HepG2 (cell line): Measurements from ENCODE around the gene ACTL7B. TPM values are rescaled to one million over a fixed set of nuclear protein-coding genes. Genes with fewer than 3 reads are reported as not detected.

Source experiments
- AKAP8 ChIP-seq: sonication (generic); formaldehyde crosslinking; IDR thresholded peaks from 2 replicates; pipeline ENCODE4 v1.5.1; 2020; ENCODE audit warnings: mild to moderate bottlenecking, missing genetic modification reagents
- CBX5 ChIP-seq: sonication (generic); formaldehyde crosslinking; IDR thresholded peaks from 2 replicates; pipeline ENCODE4 v1.4.0; 2020; ENCODE audit warnings: missing genetic modification reagents, borderline replicate concordance
- DPF2 ChIP-seq: sonication (generic); formaldehyde crosslinking; IDR thresholded peaks from 2 replicates; pipeline ENCODE4 v1.4.0; 2020; ENCODE audit warnings: mild to moderate bottlenecking, low read depth, missing genetic modification reagents, borderline replicate concordance
- FOXO4 ChIP-seq: sonication (generic); formaldehyde crosslinking; conservative IDR thresholded peaks from 2 replicates; pipeline ENCODE4 v1.8.1; 2023; ENCODE audit warnings: missing genetic modification reagents
- HOXA5 ChIP-seq: sonication (generic); formaldehyde crosslinking; IDR thresholded peaks from 2 replicates; pipeline ENCODE4 v1.4.0; 2020; ENCODE audit warnings: missing genetic modification reagents
- HOXA7 ChIP-seq: sonication (generic); formaldehyde crosslinking; IDR thresholded peaks from 2 replicates; pipeline ENCODE4 v1.8.1; 2022; ENCODE audit warnings: mild to moderate bottlenecking, missing genetic modification reagents, moderate library complexity
- MEIS1 ChIP-seq: sonication (generic); formaldehyde crosslinking; IDR thresholded peaks from 2 replicates; pipeline ENCODE4 v1.9.0; 2021; ENCODE audit warnings: mild to moderate bottlenecking, missing genetic modification reagents, moderate library complexity, borderline replicate concordance
- MXI1 ChIP-seq: IDR thresholded peaks from 3 replicates; pipeline ENCODE4 v1.6.1; 2012; ENCODE audit warnings: low read depth, low read length, inconsistent platforms, borderline replicate concordance
- MZF1 ChIP-seq: sonication (generic); formaldehyde crosslinking; IDR thresholded peaks from 2 replicates; pipeline ENCODE4 v1.8.1; 2023; ENCODE audit warnings: mild to moderate bottlenecking, missing genetic modification reagents, borderline replicate concordance
- SCMH1 ChIP-seq: sonication (generic); formaldehyde crosslinking; IDR thresholded peaks from 2 replicates; pipeline ENCODE4 v1.9.0; 2021; ENCODE audit warnings: missing genetic modification reagents, mild to moderate bottlenecking, borderline replicate concordance
- ZNF350 ChIP-seq: sonication (generic); formaldehyde crosslinking; IDR thresholded peaks from 2 replicates; pipeline ENCODE4 v1.4.0; 2020; ENCODE audit warnings: mild to moderate bottlenecking, low read depth, missing genetic modification reagents, borderline replicate concordance
- ZNF430 ChIP-seq: sonication (generic); formaldehyde crosslinking; IDR thresholded peaks from 2 replicates; pipeline ENCODE4 v1.9.0; 2021; ENCODE audit warnings: mild to moderate bottlenecking, missing genetic modification reagents
- ZNF569 ChIP-seq: sonication (generic); formaldehyde crosslinking; IDR thresholded peaks from 2 replicates; pipeline ENCODE4 v1.5.0; 2020; ENCODE audit warnings: mild to moderate bottlenecking, missing genetic modification reagents, moderate library complexity, borderline replicate concordance
- ZNF775 ChIP-seq: sonication (generic); formaldehyde crosslinking; IDR thresholded peaks from 2 replicates; pipeline ENCODE4 v1.4.0; 2020; ENCODE audit warnings: missing genetic modification reagents, mild to moderate bottlenecking, moderate library complexity, borderline replicate concordance
- ZSCAN25 ChIP-seq: sonication (generic); formaldehyde crosslinking; IDR thresholded peaks from 2 replicates; pipeline ENCODE4 v1.8.0; 2022; ENCODE audit warnings: mild to moderate bottlenecking, missing genetic modification reagents
- ZUFSP ChIP-seq: sonication (generic); formaldehyde crosslinking; IDR thresholded peaks from 2 replicates; pipeline ENCODE4 v1.9.0; 2021; ENCODE audit warnings: missing genetic modification reagents, mild to moderate bottlenecking, borderline replicate concordance
- polyA plus RNA-seq, 8 experiments: library from polyadenylated mRNA; depleted of rRNA in 3 of 8; stranded (reverse) in 7 of 8; unstranded in 1 of 8; fragments of >200 nt; fragmentation: Illumina TruSeq in 4 of 8; extraction: Trizol in 4 of 8; gene quantifications; 2 replicates each; pipeline versions ENCODE4 v1.2.1 to v1.2.3, GENCODE V29; 2011 to 2016; ENCODE audit warnings: low read depth in 4 of 8, missing spikeins in 1 of 8, mixed read lengths in 1 of 8; ENCODE audit not compliant: insufficient read depth in 1 of 8
- total RNA-seq, 5 experiments: library from RNA; depleted of rRNA; stranded (reverse); fragments of >200 nt; fragmentation: Illumina TruSeq; extraction: Trizol; gene quantifications; 2 replicates each; pipeline ENCODE4 v1.2.3, GENCODE V29; 2016; ENCODE audit warnings: low read depth in 1 of 5
- TF ChIP-seq, protein P1 (sequence below): conservative IDR thresholded peaks from 2 replicates; pipeline ENCODE4 v1.6.1; 2018; ENCODE audit warnings: missing genetic modification reagents
- TF ChIP-seq, protein P2 (sequence below): sonication (generic); formaldehyde crosslinking; IDR thresholded peaks from 2 replicates; pipeline ENCODE4 v1.4.0; 2020; ENCODE audit warnings: mild to moderate bottlenecking, missing genetic modification reagents, borderline replicate concordance
- TF ChIP-seq, protein P3 (sequence below): sonication (generic); formaldehyde crosslinking; conservative IDR thresholded peaks from 2 replicates; pipeline ENCODE4 v1.4.0; 2020; ENCODE audit warnings: missing genetic modification reagents

ACTL7B gene
- total and polyA plus RNA-seq, 2 of the 13 experiments (the other 11 are each of a cell fraction or from before 2014, with no cell fraction given) = 0.07 to 0.11 TPM

GRCh38 chr9:108885643-108886348 lies 30.0 kb upstream of the ACTL7B start (continued):
- TF ChIP-seq, protein P1, sequence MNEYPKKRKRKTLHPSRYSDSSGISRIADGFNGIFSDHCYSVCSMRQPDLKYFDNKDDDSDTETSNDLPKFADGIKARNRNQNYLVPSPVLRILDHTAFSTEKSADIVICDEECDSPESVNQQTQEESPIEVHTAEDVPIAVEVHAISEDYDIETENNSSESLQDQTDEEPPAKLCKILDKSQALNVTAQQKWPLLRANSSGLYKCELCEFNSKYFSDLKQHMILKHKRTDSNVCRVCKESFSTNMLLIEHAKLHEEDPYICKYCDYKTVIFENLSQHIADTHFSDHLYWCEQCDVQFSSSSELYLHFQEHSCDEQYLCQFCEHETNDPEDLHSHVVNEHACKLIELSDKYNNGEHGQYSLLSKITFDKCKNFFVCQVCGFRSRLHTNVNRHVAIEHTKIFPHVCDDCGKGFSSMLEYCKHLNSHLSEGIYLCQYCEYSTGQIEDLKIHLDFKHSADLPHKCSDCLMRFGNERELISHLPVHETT (CRISPR knock-in tag) = 0 out of 2 replicates have a peak, but pooled peaks have one; percentile 27
- TF ChIP-seq DPF2 (CRISPR knock-in tag) (peak; percentile 97), MXI1 (peak; percentile 88; the same call in 2 of the 3 replicates), ZNF430 (CRISPR knock-in tag) (peak; percentile 80), SCMH1 (CRISPR knock-in tag) (no peak), MEIS1 (CRISPR knock-in tag) (no peak), CBX5 (CRISPR knock-in tag) (peak; percentile 94; the same call in 1 of the 2 replicates), MZF1 (CRISPR knock-in tag) (no peak), HOXA5 (peak; percentile 90), FOXO4 (CRISPR knock-in tag) (no peak), ZUFSP (CRISPR knock-in tag) (no peak), HOXA7 (CRISPR knock-in tag) (no peak), AKAP8 (CRISPR knock-in tag) (peak; percentile 84), ZNF350 (CRISPR knock-in tag) (peak; percentile 91; the same call in 1 of the 2 replicates), ZNF569 (no peak), ZNF775 (no peak), ZSCAN25 (CRISPR knock-in tag) (peak; percentile 82)
- TF ChIP-seq, protein P2, sequence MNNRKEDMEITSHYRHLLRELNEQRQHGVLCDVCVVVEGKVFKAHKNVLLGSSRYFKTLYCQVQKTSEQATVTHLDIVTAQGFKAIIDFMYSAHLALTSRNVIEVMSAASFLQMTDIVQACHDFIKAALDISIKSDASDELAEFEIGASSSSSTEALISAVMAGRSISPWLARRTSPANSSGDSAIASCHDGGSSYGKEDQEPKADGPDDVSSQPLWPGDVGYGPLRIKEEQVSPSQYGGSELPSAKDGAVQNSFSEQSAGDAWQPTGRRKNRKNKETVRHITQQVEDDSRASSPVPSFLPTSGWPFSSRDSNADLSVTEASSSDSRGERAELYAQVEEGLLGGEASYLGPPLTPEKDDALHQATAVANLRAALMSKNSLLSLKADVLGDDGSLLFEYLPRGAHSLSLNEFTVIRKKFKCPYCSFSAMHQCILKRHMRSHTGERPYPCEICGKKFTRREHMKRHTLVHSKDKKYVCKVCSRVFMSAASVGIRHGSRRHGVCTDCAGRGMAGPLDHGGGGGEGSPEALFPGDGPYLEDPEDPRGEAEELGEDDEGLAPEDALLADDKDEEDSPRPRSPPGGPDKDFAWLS = no peak
- TF ChIP-seq, protein P3, sequence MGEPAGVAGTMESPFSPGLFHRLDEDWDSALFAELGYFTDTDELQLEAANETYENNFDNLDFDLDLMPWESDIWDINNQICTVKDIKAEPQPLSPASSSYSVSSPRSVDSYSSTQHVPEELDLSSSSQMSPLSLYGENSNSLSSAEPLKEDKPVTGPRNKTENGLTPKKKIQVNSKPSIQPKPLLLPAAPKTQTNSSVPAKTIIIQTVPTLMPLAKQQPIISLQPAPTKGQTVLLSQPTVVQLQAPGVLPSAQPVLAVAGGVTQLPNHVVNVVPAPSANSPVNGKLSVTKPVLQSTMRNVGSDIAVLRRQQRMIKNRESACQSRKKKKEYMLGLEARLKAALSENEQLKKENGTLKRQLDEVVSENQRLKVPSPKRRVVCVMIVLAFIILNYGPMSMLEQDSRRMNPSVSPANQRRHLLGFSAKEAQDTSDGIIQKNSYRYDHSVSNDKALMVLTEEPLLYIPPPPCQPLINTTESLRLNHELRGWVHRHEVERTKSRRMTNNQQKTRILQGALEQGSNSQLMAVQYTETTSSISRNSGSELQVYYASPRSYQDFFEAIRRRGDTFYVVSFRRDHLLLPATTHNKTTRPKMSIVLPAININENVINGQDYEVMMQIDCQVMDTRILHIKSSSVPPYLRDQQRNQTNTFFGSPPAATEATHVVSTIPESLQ = no peak
